ENCODE results near the gene ASCL5.

Gene ASCL5

GRCh38 chr1:201131398-201131797 is 4.4 kb upstream of the ASCL5 start:
- DNase-seq (ENCODE audit: low read depth), result no peak
- H3K4me3 ChIP-seq (ENCODE audit: low read length), result no peak overlapping the region
- TF ChIP-seq, protein P1, sequence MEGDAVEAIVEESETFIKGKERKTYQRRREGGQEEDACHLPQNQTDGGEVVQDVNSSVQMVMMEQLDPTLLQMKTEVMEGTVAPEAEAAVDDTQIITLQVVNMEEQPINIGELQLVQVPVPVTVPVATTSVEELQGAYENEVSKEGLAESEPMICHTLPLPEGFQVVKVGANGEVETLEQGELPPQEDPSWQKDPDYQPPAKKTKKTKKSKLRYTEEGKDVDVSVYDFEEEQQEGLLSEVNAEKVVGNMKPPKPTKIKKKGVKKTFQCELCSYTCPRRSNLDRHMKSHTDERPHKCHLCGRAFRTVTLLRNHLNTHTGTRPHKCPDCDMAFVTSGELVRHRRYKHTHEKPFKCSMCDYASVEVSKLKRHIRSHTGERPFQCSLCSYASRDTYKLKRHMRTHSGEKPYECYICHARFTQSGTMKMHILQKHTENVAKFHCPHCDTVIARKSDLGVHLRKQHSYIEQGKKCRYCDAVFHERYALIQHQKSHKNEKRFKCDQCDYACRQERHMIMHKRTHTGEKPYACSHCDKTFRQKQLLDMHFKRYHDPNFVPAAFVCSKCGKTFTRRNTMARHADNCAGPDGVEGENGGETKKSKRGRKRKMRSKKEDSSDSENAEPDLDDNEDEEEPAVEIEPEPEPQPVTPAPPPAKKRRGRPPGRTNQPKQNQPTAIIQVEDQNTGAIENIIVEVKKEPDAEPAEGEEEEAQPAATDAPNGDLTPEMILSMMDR (conservative IDR thresholded peaks at IDR 0.05; ENCODE audit: low read length), result no peak

DNA sequence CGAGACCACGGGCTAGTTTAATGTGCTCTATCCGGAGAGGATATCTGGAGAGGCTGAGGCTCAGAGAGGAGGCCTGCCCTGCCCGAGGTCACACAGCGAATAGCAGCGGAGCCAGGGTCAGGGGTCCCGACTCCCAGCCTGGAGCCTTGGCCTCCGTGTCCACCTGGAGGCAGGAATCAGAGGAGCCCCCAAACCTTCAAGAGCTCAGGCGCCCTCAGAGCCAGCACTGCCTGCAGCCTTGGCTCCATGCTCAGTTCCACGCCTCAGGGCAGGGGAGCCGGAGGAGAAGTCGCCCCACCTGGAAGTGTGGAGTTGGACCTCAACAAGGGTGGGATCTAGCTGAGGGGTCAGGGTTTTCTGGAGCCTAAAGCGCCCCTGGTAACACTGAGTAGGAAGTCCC is 2.0 kb upstream of the ASCL5 start:
- DNase-seq (ENCODE audit: low read depth), result no peak

DNA sequence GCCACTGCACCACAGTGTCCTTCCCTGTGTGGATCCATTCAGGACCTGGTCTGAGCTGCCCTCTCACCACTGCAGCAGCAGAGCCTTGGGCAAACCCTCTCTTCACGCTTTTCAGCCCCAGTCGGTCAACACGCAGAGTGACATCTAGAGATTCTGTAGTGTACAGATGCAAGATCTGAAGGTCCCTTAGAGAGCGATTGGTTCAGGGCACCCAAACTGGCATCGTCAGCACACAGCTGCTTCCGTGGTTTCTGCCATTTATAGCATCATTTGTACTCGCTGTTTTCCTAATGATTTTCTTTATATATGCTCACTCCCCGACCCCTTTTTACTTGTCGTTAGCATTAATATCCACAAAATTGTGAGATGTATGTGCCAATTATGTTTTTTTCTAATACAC is 1.5 kb upstream of the ASCL5 start:
- TF ChIP-seq, protein P1 (conservative IDR thresholded peaks at IDR 0.05; ENCODE audit: low read length), result no peak
- DNase-seq (ENCODE audit: low read depth), result no peak
- H3K4me3 ChIP-seq (ENCODE audit: low read length), result no peak overlapping the region

More for the DNA sequence above, 2.0 kb upstream of the ASCL5 start:
- TF ChIP-seq, protein P1 (conservative IDR thresholded peaks at IDR 0.05; ENCODE audit: low read length), result no peak
- no peak overlapping the region for H3K4me3 ChIP-seq (ENCODE audit: low read length)

GRCh38 chr1:201127755-201128455 is 921 bp upstream of the ASCL5 start:
- TF ChIP-seq, protein P1 (conservative IDR thresholded peaks at IDR 0.05; ENCODE audit: low read length), result no peak
- no peak overlapping the region for H3K4me3 ChIP-seq (ENCODE audit: low read length)
- DNase-seq (ENCODE audit: low read depth), result peak; percentile 48

- no peak overlapping the region for H3K4me3 ChIP-seq (ENCODE audit: low read length)
- TF ChIP-seq, protein P1 (conservative IDR thresholded peaks at IDR 0.05; ENCODE audit: low read length), result no peak
- no peak for DNase-seq (ENCODE audit: low read depth)
Measured at GRCh38 chr1:201126463-201126831, 537 bp downstream of the ASCL5 start.

- no peak for DNase-seq (ENCODE audit: low read depth)
- TF ChIP-seq, protein P1 (conservative IDR thresholded peaks at IDR 0.05; ENCODE audit: low read length), result no peak
- no peak overlapping the region for H3K4me3 ChIP-seq (ENCODE audit: low read length)
Measured at GRCh38 chr1:201125800-201126199, 1.2 kb downstream of the ASCL5 start.

DNA sequence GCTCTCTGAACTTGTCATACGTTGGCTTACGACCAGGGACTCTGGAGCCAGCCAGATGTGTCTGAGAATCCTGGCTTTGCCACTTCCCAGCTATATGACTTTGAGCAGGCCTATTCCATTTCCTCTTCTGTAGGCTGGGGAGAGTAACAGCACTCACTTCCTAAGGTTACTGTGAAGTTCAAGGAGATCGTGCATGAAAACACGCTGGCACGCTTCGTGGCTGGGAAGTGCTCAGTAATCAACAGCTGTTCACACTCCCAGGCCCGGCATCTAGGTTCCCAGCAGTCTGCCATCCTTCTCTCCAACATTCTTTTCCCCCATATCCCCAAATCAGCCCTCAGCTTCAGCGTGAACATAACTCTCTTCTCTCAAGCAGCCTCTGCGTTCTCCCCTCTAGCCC is 2.0 kb downstream of the ASCL5 start:
- TF ChIP-seq, protein P1 (conservative IDR thresholded peaks at IDR 0.05; ENCODE audit: low read length), result no peak
- DNase-seq (ENCODE audit: low read depth), result no peak
- H3K4me3 ChIP-seq (ENCODE audit: low read length), result no peak overlapping the region

Measured in AG10803 (cell line).